Loucy (cell line): ENCODE results near the gene KRT26.

Source experiments
- H2AFZ ChIP-seq: fragments of 200-600 bp; sonication (generic); 2 replicates; pipeline ENCODE4 v1.6.0; 2016; ENCODE audit warnings: antibody characterized with exemption, mild to moderate bottlenecking, low read length, moderate library complexity
- H3F3A ChIP-seq: fragments of 200-600 bp; 2 replicates; pipeline ENCODE4 v1.6.0; 2016; ENCODE audit warnings: antibody characterized with exemption, low read depth, mild to moderate bottlenecking
- H3K27me3 ChIP-seq: fragments of 200-600 bp; sonication (generic); 2 replicates; pipeline ENCODE4 v1.6.1; 2014; ENCODE audit warnings: low read length, mild to moderate bottlenecking; ENCODE audit not compliant: insufficient read depth, poor library complexity, severe bottlenecking
- H3K36me3 ChIP-seq: fragments of 200-600 bp; sonication (generic); 2 replicates; pipeline ENCODE4 v1.6.1; 2016; ENCODE audit warnings: low read length; ENCODE audit not compliant: insufficient read depth
- H3K4me1 ChIP-seq: fragments of 200-600 bp; sonication (generic); 2 replicates; pipeline ENCODE4 v1.5.1; 2014; ENCODE audit warnings: low read length, mild to moderate bottlenecking; ENCODE audit not compliant: insufficient read depth, poor library complexity, severe bottlenecking
- H3K4me2 ChIP-seq: fragments of 200-600 bp; sonication (generic); 2 replicates; pipeline ENCODE4 v1.6.0; 2014; ENCODE audit warnings: antibody characterized with exemption, low read length, low read depth, mild to moderate bottlenecking; ENCODE audit not compliant: poor library complexity, severe bottlenecking
- H3K4me3 ChIP-seq: fragments of 200-600 bp; sonication (generic); 2 replicates; pipeline ENCODE4 v1.5.1; 2014; ENCODE audit warnings: low read length, mild to moderate bottlenecking, mixed read lengths; ENCODE audit not compliant: poor library complexity, severe bottlenecking
- H3K79me2 ChIP-seq: fragments of 200-600 bp; sonication (generic); 2 replicates; pipeline ENCODE4 v1.6.1; 2014; ENCODE audit warnings: low read length; ENCODE audit not compliant: insufficient read depth
- H3K9ac ChIP-seq: fragments of 200-600 bp; sonication (generic); 2 replicates; pipeline ENCODE4 v1.6.0; 2014; ENCODE audit warnings: mild to moderate bottlenecking, low read depth, low read length, moderate library complexity; ENCODE audit not compliant: poor library complexity, severe bottlenecking
- H3K9me2 ChIP-seq: fragments of 200-600 bp; sonication (generic); replicated peaks from 2 replicates; pipeline ENCODE4 v1.6.1; 2016; ENCODE audit warnings: low read depth, low read length, mixed read lengths
- H3K9me3 ChIP-seq: fragments of 200-600 bp; sonication (generic); 2 replicates; pipeline ENCODE4 v1.6.1; 2014; ENCODE audit warnings: mild to moderate bottlenecking, antibody characterized with exemption, low read length, low read depth; ENCODE audit not compliant: insufficient read depth
- H4K20me1 ChIP-seq: fragments of 200-600 bp; sonication (generic); 2 replicates; pipeline ENCODE4 v1.6.0; 2014; ENCODE audit warnings: antibody characterized with exemption, low read length, mild to moderate bottlenecking; ENCODE audit not compliant: insufficient read depth, poor library complexity, severe bottlenecking
- CTCF ChIP-seq: fragments of 200-600 bp; sonication (generic); conservative IDR thresholded peaks from 2 replicates; pipeline ENCODE4 v1.5.1; 2014; ENCODE audit warnings: mild to moderate bottlenecking, antibody characterized with exemption, low read length
- EZH2phosphoT487 ChIP-seq: fragments of 200-600 bp; IDR thresholded peaks from 2 replicates; pipeline ENCODE4 v1.6.1; 2018; ENCODE audit warnings: antibody characterized with exemption, mild to moderate bottlenecking, moderate library complexity, borderline replicate concordance

The KRT26 gene

GRCh38 chr17:40727447-40728231 is 44.4 kb downstream of the KRT26 start:
- TF ChIP-seq EZH2phosphoT487 (no peak), CTCF (no peak)
- Histone ChIP-seq H3K9me3 (no peaks in the 10 kb centered on the region), H3K9ac (no peak overlapping the region), H3F3A (no peaks in the 10 kb centered on the region), H3K36me3 (no peaks in the 10 kb centered on the region), H3K27me3 (no peaks in the 10 kb centered on the region), H3K9me2 (no peaks in the 10 kb centered on the region), H3K79me2 (no peaks in the 10 kb centered on the region), H4K20me1 (no peaks in the 10 kb centered on the region), H3K4me1 (peaks cover 4% of the 10 kb centered on the region), H2AFZ (no peak overlapping the region), H3K4me2 (no peak overlapping the region), H3K4me3 (no peak overlapping the region)

- TF ChIP-seq EZH2phosphoT487 (no peak), CTCF (peak; percentile 46)
- no peak overlapping the region for H3K9ac ChIP-seq
Measured at GRCh38 chr17:40726919-40727318, 45.1 kb downstream of the KRT26 start.

GRCh38 chr17:40724656-40725055 is 47.3 kb downstream of the KRT26 start:
- no peak overlapping the region for H2AFZ ChIP-seq
- H3K9ac ChIP-seq, result no peak overlapping the region
- H3K36me3 ChIP-seq, result no peaks in the 10 kb centered on the region
- H3K4me2 ChIP-seq, result no peak overlapping the region
- H4K20me1 ChIP-seq, result no peaks in the 10 kb centered on the region
- peaks cover 4% of the 10 kb centered on the region for H3K4me1 ChIP-seq
- no peaks in the 10 kb centered on the region for H3K79me2 ChIP-seq
- no peaks in the 10 kb centered on the region for H3K9me3 ChIP-seq
- no peaks in the 10 kb centered on the region for H3K9me2 ChIP-seq
- TF ChIP-seq CTCF (no peak), EZH2phosphoT487 (no peak)
- no peak overlapping the region for H3K4me3 ChIP-seq
- H3F3A ChIP-seq, result no peaks in the 10 kb centered on the region
- no peaks in the 10 kb centered on the region for H3K27me3 ChIP-seq

More at GRCh38 chr17:40726919-40727318, 45.1 kb downstream of the KRT26 start:
- H3K79me2 ChIP-seq, result no peaks in the 10 kb centered on the region
- H3K9me3 ChIP-seq, result no peaks in the 10 kb centered on the region
- no peak overlapping the region for H3K4me2 ChIP-seq
- H3F3A ChIP-seq, result no peaks in the 10 kb centered on the region
- H3K4me3 ChIP-seq, result no peak overlapping the region
- no peaks in the 10 kb centered on the region for H4K20me1 ChIP-seq
- no peaks in the 10 kb centered on the region for H3K9me2 ChIP-seq
- H3K27me3 ChIP-seq, result no peaks in the 10 kb centered on the region
- no peaks in the 10 kb centered on the region for H3K36me3 ChIP-seq
- no peak overlapping the region for H2AFZ ChIP-seq
- H3K4me1 ChIP-seq, result peaks cover 4% of the 10 kb centered on the region
